Fibroblast of villous mesenchyme (primary cell): Measurements from ENCODE around the gene ANKRD11. TPM values are rescaled to one million over a fixed set of nuclear protein-coding genes. Genes with fewer than 3 reads are reported as not detected.

ENCODE experiments used
- DNase-seq: peaks from one replicate; pipeline ENCODE4 v3.0.0-alpha.2; 2010; ENCODE audit warnings: low read depth
- H3K4me3 ChIP-seq: 2 replicates; pipeline ENCODE4 v1.5.1; 2011; ENCODE audit warnings: low read depth, mild to moderate bottlenecking, low read length
- CTCF ChIP-seq: IDR thresholded peaks from 2 replicates; pipeline ENCODE4 v1.5.1; 2012; ENCODE audit warnings: low read depth, mild to moderate bottlenecking, low read length; ENCODE audit not compliant: insufficient read depth
- total RNA-seq: library from RNA; depleted of rRNA; stranded (reverse); fragments of >200 nt; gene quantifications from 2 replicates; pipeline ENCODE4 v1.2.3, GENCODE V29; 2012

ANKRD11 gene
- total RNA-seq, 1 donor = 69.5 TPM

- no peak for TF ChIP-seq CTCF
- no peak for DNase-seq
- no peak overlapping the region for H3K4me3 ChIP-seq
Observed at GRCh38 chr16:89482150-89482816, 8.1 kb downstream of the ANKRD11 start.

GRCh38 chr16:89481356-89481955 is 8.9 kb downstream of the ANKRD11 start:
- H3K4me3 ChIP-seq = no peak overlapping the region
- TF ChIP-seq CTCF = no peak
- no peak for DNase-seq

- no peak overlapping the region for H3K4me3 ChIP-seq
- TF ChIP-seq CTCF = no peak
- peak; percentile 61 for DNase-seq
Observed at GRCh38 chr16:89478576-89479221, 11.7 kb downstream of the ANKRD11 start.

- H3K4me3 ChIP-seq = no peak overlapping the region
- no peak for DNase-seq
- TF ChIP-seq CTCF = no peak
Observed at GRCh38 chr16:89476811-89477261, 13.5 kb downstream of the ANKRD11 start.

- DNase-seq = no peak
- TF ChIP-seq CTCF = no peak
- H3K4me3 ChIP-seq = no peak overlapping the region
Observed at GRCh38 chr16:89476379-89476778, 14.0 kb downstream of the ANKRD11 start.

GRCh38 chr16:89475144-89475543 is 15.2 kb downstream of the ANKRD11 start:
- no peak overlapping the region for H3K4me3 ChIP-seq
- no peak for TF ChIP-seq CTCF
- no peak for DNase-seq
